NCI-H187 treated with DMSO at 0.1 percent for 48 hours (cell line): ENCODE measurements around the gene SFTPD.

Source experiments
- DNase-seq: peaks from one replicate; lab custom pipeline; 2025; lab: John Stamatoyannopoulos, UW

Gene SFTPD

DNA sequence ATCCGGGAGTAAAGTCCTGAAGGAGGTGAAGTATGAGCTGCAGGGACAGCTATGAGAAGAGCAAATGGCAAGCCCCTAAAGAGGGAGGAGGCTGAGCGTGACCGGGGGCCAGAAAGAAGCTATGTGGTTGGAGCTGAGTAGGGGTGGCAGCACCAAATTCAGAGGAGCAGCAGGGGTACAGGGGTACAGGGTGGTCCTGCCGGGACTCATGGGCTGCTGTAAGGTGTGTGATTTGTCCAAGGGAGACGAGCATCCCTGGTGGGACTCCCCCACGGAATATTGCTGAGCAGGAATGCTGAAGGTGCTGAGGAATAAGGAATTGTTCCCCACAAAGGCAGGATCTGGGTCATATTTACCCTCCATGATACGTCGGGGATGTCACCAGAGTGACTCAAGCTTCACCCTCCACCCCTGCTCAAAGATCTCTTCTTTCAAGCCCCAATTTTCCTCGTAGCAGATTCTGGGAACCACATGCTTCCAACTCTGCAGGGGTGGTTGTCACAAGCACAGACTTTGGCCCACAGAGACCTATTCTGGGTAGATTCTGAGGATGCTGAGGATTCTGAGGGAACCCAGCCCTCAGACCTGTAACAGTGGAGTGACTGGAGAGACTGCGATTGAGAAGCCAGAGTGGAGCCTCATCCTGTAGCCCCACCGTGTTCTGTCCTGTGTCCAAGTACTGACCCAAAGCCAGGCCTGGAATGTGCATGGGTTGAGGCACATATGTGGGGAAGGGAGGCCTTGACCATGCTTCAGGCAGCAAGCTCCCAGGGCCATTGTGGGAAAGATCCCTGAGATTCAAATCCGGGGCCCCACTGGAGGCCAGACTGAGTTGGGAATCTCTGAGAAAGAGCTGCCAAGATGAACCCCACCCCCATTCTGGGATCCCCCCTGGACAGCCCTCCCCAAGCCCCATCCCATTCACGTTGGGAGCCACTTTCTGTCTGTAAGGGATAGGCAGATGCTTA is 4.2 kb downstream of the SFTPD start:
- no peak for DNase-seq

- no peak for DNase-seq
Measured at GRCh38 chr10:79943871-79944270, 5.0 kb downstream of the SFTPD start.

DNA sequence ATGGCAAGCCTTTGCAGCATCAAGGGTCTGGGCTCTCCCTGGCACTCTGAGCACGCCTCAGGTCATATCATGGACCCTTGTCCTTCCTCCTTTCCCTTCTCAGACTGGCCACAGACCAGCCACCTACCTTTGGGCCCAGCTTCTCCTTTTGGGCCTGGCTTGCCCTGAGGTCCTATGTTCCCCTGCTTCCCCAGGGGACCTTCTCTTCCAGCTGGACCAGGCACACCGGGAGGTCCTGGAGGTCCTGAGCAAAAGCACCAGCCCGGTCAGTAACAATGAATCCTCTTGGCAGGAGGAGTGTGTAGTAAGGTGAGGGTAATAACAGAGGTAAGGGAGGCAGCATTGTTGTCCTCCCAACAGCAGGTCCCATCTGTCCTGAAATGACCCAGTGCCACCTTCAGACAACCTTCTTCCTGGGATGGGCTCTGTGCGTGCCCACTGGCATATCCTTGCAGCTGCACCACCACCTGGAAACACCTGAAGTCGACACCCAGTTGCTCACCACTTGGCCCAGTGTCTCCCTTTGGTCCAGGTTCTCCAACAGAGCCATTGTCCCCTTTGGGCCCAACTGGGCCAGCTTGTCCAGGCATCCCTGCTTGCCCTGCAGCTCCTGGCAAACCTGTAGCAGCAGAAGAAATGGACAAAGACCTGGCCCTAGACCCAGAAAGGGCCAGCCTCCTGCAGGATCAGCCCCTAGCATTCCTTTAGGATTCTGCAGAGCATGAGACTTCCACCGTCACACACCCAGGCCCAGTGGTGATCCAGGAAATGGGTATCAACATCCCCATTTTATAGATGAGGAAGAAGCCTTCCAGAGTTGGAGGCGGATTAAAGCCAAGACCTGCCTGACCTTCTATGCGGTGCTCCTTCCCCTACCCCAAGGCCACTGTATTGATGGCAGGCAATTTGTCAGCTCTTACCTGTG is 6.4 kb downstream of the SFTPD start:
- DNase-seq = no peak

DNA sequence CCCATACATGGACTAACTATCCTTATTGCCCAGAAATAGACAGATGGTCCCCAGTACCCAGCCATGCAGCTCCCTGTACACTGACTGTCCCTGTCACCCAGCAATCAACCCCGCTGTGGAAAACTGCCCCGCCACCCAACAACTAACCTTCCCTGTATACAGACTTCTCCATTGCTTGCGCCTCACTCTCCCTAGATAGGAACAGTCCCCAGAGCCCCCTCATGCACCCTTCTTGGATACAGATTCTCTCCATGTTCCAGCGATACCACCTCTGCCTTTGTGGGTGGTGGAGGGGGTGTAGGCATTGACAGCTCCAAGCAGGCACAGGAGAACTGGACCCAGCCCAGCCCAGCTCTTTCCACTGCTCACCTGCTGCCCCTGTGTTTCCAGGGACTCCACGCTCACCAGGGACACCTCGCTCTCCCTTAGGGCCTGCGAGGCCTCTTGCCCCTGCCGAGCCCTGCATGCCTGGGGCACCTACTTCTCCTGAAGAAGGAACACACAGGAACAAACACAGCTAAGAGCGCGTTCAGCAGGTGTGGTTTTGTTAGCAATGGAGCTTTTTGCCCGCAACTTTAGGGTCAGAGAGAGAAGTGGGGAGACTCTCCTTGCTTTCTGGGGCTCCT is 7.2 kb downstream of the SFTPD start:
- no peak for DNase-seq

- no peak for DNase-seq
Measured at GRCh38 chr10:79941146-79941545, 7.8 kb downstream of the SFTPD start.

- no peak for DNase-seq
Measured at GRCh38 chr10:79940431-79940830, 8.5 kb downstream of the SFTPD start.

GRCh38 chr10:79939969-79940368 is 8.9 kb downstream of the SFTPD start:
- DNase-seq = no peak

DNA sequence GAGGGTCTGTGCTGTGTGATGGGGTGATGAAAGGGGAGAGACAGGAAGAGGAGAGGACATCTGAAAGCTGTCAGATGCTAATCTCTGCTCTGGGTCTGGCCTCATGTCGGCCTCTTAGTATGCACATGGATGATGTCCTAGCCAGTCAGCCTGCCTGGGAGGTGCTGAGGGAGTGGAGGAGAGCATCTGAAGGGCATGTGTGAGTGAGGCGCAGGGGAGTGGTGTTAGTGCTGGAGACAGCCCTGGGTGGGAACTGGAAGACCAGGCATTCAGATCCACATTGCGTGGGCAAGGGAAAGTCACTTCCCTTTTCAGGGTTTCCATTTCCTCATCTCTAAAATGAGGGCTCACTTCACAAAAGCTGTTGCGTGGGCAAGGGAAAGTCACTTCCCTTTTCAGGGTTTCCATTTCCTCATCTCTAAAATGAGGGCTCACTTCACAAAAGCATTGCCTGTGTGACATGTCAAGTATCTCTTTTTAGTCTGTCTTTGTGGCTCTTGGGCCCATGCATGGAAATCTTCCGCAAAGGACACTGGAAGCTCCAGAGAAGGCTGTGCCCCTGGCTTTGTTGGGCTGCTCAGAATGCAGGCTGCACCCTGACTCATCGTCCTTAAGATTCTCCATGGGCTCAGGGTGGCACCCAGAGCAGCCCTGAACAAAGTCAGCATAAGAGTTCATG is 10.0 kb downstream of the SFTPD start:
- no peak for DNase-seq

DNA sequence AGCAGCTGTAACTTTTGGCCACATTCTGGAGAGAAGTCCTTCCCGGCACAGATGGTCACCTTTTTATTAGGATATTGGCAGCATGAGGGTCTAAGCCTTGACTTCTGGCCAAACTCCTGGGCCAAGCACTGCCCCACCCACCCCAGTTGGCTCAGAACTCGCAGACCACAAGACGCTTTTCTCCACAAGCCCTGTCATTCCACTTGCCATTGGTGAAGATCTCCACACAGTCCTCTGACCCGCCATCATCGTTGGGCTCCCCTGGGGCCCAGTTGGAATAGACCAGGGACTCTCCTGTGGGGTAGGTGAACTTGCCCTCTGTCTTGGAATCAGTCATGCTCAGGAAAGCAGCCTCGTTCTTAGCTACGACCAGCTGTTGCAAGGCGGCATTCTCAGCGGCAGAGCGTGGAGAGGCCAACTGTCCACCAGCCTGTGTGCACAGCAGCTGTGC is 11.2 kb downstream of the SFTPD start:
- no peak for DNase-seq

DNA sequence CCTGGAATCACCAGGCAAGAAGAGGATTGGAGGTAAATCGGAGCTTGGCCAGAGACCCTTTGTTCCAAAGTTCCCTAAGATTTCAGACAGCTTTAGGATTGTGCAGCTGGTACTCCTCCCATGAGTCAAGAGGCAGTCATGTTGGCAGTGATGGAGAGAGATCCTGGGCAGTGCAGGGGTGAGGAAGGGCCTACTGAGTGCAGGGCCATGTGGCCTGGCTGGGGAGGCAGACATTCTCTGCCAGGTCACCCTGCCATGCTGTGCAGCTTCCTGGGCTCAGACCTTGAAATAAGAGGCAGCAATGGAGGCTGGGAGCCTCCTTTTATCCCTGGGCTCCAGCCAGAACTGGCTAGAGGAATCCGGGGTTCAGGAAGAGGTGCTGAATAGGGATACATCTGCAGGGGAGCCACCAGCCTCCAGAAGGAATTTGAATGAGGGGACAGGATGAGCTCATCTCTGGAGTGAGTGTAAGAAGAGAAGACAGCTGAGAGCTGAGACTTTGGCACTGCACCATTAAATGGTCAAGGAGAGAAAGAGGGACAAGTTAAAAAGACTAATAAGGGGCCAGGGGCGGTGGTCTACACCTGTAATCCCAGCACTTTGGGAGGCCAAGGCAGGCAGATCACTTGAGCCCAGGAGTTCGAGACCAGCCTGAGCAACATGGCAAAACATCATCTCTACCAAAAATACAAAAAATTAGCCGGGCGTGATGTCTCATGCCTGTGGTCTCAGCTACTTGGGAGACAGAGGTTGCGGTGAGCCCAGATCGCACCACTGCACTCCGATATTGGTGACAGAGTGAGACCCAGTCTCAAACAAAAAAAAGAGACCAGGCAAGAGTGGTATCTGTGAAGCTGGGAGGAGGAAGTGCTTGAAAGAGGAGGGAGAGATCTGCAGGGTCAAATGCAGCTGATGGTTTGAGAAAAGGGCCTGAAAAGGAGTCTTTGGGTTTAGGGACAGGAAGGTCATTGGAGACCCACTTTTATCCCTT is 12.0 kb downstream of the SFTPD start:
- no peak for DNase-seq

GRCh38 chr10:79933961-79934360 is 14.9 kb downstream of the SFTPD start:
- no peak for DNase-seq

DNA sequence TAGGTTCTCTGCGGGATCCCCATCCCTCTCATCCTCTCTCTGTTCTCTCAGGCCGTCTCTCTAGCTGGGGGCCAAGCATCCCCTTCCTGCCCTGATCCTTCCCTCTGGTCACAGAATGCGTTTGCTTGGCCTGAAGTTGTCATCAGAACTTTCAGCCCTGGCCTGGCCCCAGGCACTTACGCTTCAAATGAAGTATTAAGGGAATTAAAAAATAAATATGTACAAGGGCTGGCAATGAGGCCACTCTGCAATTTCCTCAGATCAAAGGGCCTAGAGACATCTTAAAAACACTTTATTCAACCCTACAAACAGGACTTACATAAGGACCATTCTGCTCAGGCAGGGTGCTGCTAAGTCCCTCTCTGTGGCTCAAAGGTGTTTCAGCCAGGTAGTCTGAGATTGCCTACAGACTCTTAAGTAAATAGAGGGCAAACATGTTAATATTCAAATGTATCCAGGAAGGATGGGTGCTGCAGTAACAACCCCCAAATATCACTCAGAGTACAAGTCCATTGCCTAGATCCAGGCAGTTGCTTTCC is 16.0 kb downstream of the SFTPD start:
- no peak for DNase-seq

- DNase-seq = no peak
Measured at GRCh38 chr10:79932307-79932706, 16.6 kb downstream of the SFTPD start.

- no peak for DNase-seq
Measured at GRCh38 chr10:79930751-79931150, 18.2 kb downstream of the SFTPD start.

- DNase-seq = no peak
Measured at GRCh38 chr10:79930267-79930666, 18.6 kb downstream of the SFTPD start.

- DNase-seq = no peak
Measured at GRCh38 chr10:79929409-79929904, 19.4 kb downstream of the SFTPD start.

DNA sequence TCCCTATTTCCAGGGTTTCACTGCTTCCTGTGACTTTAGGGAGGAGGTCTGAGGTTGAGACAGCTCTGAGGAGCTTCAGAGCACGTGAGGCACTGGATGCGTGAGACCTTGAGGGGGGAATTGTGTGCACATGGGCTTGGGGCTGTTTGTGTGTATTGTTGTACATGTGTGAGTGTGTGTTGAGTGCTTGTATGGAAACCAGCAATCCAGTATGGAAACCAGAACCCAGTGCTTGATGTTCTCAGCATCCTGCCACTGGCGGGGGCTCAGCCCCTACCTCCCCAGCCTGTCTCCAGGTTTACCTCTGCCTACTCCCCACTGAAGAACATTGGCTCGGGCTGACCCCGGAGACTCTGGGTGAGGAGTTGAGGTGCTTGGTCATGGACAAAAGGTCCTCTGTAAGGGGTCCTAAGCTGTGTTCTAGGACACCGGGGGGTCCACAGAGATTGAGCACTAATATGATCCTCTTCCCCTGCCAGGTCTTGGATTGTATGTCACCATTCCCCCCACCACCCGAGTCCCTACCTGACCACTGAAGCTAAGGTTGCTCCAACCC is 20.8 kb downstream of the SFTPD start:
- DNase-seq = no peak

DNA sequence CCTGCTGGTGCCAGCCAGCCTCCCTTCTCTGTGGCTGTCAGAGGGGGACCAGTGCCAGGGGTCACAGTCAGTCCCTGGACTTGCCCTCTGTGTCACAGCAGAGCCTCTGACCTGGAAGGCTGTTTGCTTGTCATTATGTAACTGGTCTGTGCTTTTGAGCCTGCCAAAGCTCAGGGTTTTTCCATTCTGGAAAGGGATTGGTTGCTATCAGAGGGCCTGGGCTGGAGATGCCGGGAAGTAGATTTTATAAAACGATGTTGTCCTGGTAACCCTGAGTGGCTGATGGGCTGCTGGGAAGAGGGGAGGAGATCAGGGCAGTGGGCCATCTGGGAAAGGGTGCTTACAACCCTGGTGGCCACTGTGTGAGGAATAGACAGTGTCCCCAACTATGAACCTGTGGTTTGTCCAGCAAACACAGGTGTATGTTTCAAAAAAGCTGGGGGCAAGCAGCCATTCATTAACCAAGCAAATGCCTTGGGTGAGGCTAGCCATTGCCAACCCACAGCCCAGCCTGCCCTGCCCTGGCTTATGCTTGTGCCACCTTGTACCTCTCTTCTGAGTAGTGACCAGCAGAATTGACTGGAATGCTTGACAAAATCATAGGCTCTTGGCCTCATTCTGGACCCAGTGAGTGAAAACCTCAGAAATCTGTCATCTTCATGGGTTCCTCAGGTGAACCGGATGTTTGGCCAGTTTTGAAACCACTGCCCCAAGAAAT is 21.6 kb downstream of the SFTPD start:
- DNase-seq = no peak

GRCh38 chr10:79926037-79926436 is 22.9 kb downstream of the SFTPD start:
- no peak for DNase-seq
